GM04504 (cell line): ENCODE results near the gene DCK.
A peak's percentile ranks its signal among the peaks of the same experiment; 100 is the strongest.
"Not testable (repeated sequence)": the region's sequence is repeated elsewhere in the genome, so short reads cannot be mapped to it uniquely, and the experiment has no call there.

Source experiments
- DNase-seq: peaks from one replicate; pipeline ENCODE4 v3.0.0-alpha.2; 2012; ENCODE audit warnings: low read depth

The DCK gene

GRCh38 chr4:70993181-70994068 lies at the start of gene DCK:
DCK (plus strand) TSS chr4:70993649; CDS start chr4:70993836, 187 bp downstream.
- peak; percentile 89 for DNase-seq

- DNase-seq = no peak
Observed at GRCh38 chr4:70945046-70945445, 48.4 kb upstream of the DCK start.

- DNase-seq = no peak
Observed at GRCh38 chr4:70945452-70946055, 47.9 kb upstream of the DCK start.

GRCh38 chr4:70946939-70947338 lies 46.5 kb upstream of the DCK start:
- no peak for DNase-seq

GRCh38 chr4:70948665-70949260 lies 44.7 kb upstream of the DCK start:
- no peak for DNase-seq

GRCh38 chr4:70954032-70954431 lies 39.4 kb upstream of the DCK start:
- DNase-seq = no peak

GRCh38 chr4:70956549-70957210 lies 36.8 kb upstream of the DCK start:
- DNase-seq = no peak

- DNase-seq = peak; percentile 79
Observed at GRCh38 chr4:70958681-70959080, 34.8 kb upstream of the DCK start.

- DNase-seq = no peak
Observed at GRCh38 chr4:70969076-70969475, 24.4 kb upstream of the DCK start.

- DNase-seq = no peak
Observed at GRCh38 chr4:70976252-70976651, 17.2 kb upstream of the DCK start.

GRCh38 chr4:70979445-70980008 lies 13.9 kb upstream of the DCK start:
- no peak for DNase-seq

GRCh38 chr4:70980196-70980595 lies 13.3 kb upstream of the DCK start:
- DNase-seq = no peak

- no peak for DNase-seq
Observed at GRCh38 chr4:70984106-70984505, 9.3 kb upstream of the DCK start.

GRCh38 chr4:70984589-70984988 lies 8.9 kb upstream of the DCK start:
- DNase-seq = no peak

- DNase-seq = no peak
Observed at GRCh38 chr4:70991596-70991995, 1.9 kb upstream of the DCK start.

GRCh38 chr4:70992391-70992881 lies 1.0 kb upstream of the DCK start:
- no peak for DNase-seq

- no peak for DNase-seq
Observed at GRCh38 chr4:70994069-70994366, 569 bp downstream of the DCK start.

- no peak for DNase-seq
Observed at GRCh38 chr4:70994387-70995099, 1.1 kb downstream of the DCK start.

GRCh38 chr4:70996018-70996360 lies 2.5 kb downstream of the DCK start:
- no peak for DNase-seq

GRCh38 chr4:70997036-70997435 lies 3.6 kb downstream of the DCK start:
- no peak for DNase-seq

GRCh38 chr4:70997546-70997945 lies 4.1 kb downstream of the DCK start:
- no peak for DNase-seq

- not testable (repeated sequence) for DNase-seq
Observed at GRCh38 chr4:70999639-71000038, 6.2 kb downstream of the DCK start.
